Measurements from ENCODE around the gene ASZ1.

Gene ASZ1

DNA sequence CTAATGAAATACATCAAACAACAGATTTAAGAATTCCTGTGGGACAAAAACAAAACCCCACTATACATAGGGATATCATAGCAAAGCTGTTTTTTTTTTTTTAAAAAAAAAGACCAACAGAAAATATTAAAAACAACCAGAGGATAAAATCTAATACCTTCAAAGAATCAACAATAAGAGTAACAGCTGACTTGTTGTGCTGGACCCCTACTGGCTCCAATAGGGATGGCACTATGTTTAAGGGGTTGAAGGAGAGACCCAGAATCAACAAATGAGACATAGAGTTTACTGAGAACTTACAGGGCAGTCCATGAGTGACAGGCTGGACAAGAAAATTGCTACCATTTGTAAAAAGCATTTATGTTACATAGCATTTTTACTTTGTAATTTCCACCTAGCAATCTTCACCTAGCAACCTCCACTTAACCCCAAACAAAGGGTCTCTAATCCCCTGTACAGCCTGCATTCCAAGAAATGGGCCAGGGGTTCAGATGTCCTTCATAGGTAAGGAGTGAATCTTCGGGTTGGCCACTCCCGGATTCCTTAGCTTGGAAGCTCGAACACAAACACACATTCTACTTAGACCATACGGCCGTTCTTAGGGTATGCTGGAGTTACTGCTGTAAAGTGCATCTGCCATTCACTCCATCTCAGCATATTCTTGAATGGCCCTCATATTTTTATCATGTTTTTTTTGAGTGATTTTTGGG lies 25.8 kb downstream of the ASZ1 start:
- DNase-seq, result no peak

GRCh38 chr7:117399820-117400422 lies 27.4 kb downstream of the ASZ1 start:
- no peak for DNase-seq

- no peak for DNase-seq
These were observed 31.6 kb downstream of the ASZ1 start for GRCh38 chr7:117395743-117396142.

- DNase-seq, result no peak
These were observed 33.5 kb downstream of the ASZ1 start for GRCh38 chr7:117393781-117394180.

GRCh38 chr7:117389871-117390270 lies 37.4 kb downstream of the ASZ1 start:
- DNase-seq, result no peak

DNA sequence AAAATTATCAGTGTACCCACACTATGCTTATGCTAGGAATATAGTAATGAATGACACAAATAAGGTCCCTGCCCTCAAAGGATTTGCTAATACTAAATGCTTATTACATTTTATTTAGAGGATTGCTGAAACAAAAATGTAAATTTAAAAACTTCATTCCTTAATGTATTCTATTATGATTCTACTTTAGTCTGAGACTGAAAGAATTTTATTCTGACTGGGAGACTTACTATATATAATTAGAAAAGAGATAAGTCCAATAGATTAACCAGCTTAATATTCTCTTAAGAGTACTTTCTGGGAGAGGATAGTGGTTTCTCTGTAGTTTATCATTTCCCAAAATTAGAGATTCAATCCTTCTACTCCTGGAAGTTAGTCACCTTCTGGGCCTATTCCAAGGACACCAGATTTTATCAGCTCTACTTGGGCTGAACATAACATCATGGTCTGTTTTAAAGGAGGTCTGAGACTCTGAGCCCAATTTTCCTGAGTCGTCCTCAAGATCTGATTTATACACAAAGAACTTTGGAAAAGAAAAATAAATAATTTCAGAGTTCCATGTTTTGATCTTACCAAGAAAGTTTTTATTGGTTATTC lies 41.1 kb downstream of the ASZ1 start:
- no peak for DNase-seq

DNA sequence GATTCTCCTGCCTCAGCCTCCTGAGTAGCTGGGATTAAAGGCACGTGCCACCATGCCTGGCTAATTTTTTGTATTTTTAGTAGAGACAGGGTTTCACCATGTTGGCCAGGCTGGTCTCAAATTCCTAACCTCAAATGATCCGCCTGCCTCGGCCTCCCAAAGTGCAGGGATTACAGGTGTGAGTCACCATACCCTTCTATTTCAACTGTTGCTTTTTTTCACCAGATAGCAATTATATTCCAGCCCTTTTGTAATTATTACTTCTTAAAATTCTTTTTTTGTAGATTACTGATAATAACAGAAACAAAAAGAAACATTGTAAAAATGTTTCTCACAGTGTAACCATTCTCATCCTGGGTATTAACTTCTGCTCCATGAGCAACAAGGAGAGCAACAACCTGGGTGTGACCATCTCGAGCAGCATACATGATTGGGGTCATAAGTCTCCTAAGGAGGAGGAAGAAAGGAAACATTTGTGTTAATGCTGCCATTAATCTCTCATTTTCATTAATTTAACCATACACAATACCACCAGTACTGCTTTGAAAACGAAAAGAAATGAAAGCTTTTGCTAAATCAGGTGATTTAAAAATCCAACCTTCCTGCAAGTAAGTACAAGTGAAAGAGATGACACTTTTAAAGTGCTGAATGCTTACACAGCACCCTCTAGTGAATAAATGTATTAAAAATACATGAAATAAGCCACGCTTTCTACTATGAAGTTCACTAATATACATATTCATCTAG lies 41.8 kb downstream of the ASZ1 start:
- no peak for DNase-seq

DNA sequence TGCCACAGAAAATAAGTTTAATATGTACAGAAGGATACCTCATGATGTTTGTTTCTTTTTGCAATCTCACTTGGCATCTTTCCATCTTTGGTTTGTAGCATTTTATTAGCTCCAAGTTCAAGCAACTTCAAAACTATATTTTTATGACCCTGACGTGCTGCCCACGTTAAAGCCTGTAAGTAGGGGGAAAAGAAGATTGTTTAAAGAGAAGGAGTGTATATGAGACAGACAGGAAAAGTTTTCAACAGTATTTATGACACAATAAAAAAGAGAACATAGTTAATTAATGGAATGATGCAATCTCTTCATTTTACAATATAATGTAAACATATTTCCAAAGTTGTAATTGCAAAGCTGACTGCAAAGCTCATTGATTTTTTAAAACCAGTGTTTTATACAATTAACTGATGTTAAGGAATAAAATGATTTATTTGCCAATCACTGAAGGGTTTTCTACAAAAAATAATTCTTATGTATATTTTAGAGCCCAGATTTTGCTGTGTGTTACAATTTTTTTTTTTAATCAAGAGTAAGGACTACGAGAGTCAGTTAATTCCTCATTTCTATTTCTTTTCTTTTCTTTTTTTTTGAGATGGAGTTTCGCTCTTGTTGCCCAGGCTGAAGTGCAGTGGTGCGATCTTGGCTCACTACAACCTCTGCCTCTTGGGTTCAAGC lies 42.5 kb downstream of the ASZ1 start:
- no peak for DNase-seq

GRCh38 chr7:117383483-117384189 lies 43.7 kb downstream of the ASZ1 start:
- DNase-seq, result no peak

- no peak for DNase-seq
These were observed 44.2 kb downstream of the ASZ1 start for GRCh38 chr7:117383046-117383445.

- no peak for DNase-seq
These were observed 45.9 kb downstream of the ASZ1 start for GRCh38 chr7:117381362-117381761.

GRCh38 chr7:117375380-117375779 lies 51.9 kb downstream of the ASZ1 start:
- DNase-seq, result no peak

GRCh38 chr7:117372073-117372472 lies 55.2 kb downstream of the ASZ1 start:
- DNase-seq, result no peak

DNA sequence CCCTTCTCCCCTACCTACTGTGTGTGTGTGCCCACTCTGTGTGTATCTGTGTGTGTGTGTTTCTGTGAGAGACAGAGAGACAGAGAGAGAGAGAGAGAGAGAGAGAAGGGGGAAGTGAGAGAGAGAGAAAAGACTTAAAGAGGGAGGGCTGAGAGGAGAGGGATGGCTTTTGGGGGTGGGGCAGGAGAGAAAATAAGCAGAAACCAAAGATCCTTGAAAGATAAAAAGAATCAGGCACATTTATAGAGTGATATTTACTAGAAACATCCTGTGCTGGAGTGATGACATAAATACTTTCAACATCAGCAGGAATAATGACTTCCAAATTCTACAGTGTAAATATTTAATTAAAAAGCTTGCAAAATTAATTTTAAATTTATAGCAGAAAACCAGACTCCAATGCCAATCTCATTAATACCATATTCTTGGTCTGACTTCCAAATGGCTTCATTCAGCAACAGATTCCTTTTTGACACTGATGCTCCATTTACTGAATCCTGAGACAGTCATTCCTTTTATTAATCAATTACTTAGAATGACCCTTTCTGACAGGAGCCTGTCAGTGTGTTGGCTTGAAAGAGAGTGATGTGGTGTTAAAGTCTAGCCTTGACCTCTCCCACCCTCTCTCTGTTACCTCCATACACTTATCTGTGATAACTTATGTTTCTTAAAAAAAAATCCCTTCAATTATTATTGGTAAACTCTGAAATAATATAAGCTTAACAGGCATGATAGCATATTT lies 62.8 kb downstream of the ASZ1 start:
- DNase-seq, result no peak

GRCh38 chr7:117362294-117362888 lies 64.9 kb downstream of the ASZ1 start:
- DNase-seq, result no peak

- DNase-seq, result no peak
These were observed 77.3 kb downstream of the ASZ1 start for GRCh38 chr7:117350027-117350426.

DNA sequence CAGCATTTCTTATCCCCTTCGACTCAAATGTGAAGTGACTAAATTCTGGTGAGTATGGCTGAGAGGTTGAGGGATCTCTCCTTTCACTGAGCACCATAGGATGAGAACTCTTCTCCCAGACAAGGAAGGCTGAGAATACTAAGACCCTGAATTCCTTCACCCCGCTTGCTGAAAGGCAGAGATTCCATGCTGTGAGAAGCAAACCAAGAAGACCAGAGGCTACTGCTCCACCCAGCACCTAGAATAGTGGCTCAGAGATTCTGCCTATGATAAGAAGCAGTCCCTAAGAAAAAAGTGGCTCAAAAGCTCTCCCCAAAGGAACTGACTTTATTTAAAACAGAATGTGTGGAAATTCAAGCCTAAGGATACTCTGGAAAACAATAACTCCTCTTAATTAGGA lies 77.7 kb downstream of the ASZ1 start:
- no peak for DNase-seq

DNA sequence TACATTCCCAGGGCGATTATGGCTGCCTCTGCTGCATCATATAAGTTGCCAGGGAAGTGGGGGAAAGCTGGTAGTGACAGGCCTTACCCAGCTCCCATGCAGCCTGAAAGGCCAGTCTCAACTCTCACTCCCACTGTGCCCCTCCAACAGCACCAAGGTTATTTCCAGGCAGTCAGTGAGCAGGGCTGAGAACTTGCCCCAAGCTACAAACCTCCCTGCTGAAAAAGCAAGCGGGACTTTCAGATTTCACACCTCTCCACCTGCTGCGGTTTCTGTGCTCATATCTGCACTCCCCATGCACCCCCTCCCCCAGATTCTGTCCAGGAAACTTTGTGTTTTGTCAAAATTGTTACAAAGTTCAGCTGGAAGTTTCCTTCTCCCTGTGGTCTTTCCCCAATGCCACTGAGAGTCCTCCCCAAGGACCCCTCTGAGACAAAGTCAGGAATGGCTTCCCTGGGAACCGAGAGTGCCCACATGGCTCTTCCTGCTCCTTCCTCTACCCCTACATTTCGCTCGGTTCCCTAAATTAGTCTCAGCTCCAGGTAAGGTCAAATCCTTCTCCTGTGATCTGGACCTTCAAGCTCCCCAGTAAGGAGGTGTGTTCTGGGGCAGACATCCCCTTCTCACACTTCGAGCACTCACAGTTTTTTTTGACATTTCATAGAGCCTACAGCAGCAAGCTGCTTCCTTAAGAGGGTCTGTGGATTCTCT lies 79.2 kb downstream of the ASZ1 start:
- no peak for DNase-seq

DNA sequence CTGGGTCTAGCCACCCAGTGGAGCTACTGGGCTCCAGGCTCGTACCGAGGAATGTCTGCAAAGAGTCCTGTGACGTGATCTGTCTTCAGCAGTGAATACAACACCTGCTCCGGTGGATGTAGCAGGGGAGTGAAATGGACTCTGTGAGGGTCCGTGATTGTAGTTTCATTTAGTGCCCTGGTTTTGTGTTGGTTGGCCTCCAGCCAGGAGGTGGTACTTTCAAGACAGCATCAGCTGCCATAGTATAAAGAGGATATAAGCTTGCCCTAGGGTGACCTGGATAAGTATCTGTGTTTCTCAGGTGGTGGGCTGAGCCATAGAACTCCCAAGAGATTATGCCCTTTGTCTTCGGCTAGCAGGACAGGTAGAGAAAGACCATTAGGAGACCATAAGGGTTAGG lies 79.8 kb downstream of the ASZ1 start:
- no peak for DNase-seq

- DNase-seq, result no peak
These were observed 81.1 kb downstream of the ASZ1 start for GRCh38 chr7:117346161-117346560.

DNA sequence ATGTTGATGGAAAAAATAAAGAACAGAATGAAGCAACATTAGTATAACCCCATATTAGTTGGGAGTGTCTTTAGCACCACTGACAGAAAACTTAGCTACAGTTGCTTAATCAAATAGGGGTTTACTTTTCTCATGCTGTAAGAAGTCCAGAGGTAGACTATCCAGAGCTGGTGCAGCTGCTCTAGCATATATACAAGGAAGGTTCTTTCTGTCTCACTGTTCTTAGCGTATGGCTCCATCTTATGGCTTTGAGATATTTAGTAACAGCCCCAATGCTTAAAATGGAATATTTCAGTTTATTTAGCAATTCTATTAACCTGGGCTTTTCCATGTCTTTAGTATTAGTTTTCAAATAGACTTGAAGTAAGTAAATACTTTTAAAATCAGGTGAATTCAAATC lies 89.3 kb downstream of the ASZ1 start:
- no peak for DNase-seq
